Large intestine (tissue), 3 donors: ENCODE measurements around the gene NDUFA8. TPM values are rescaled to one million over a fixed set of nuclear protein-coding genes. Genes with fewer than 3 reads are reported as not detected.

Experiments
- DNase-seq, 2 donors: peaks; one replicate each; pipeline versions ENCODE4 v3.0.0 to v3.0.0-alpha.2; 2013
- H3K27ac ChIP-seq: one replicate; pipeline ENCODE4 v1.5.1; 2013; ENCODE audit warnings: low read length
- H3K27me3 ChIP-seq: 2 replicates; pipeline ENCODE4 v1.6.1; 2013; ENCODE audit warnings: low read length; ENCODE audit not compliant: control insufficient read depth, insufficient read depth
- H3K36me3 ChIP-seq: 2 replicates; pipeline ENCODE4 v1.6.1; 2013; ENCODE audit warnings: low read length; ENCODE audit not compliant: control insufficient read depth, insufficient read depth
- H3K4me1 ChIP-seq: one replicate; pipeline ENCODE4 v1.6.1; 2013; ENCODE audit warnings: low read length; ENCODE audit not compliant: control insufficient read depth, insufficient read depth
- H3K4me3 ChIP-seq: one replicate; pipeline ENCODE4 v1.5.1; 2013; ENCODE audit warnings: low read length
- H3K9me3 ChIP-seq: one replicate; pipeline ENCODE4 v1.6.1; 2013; ENCODE audit warnings: mild to moderate bottlenecking, low read depth, low read length, moderate library complexity; ENCODE audit not compliant: control insufficient read depth
- WGBS: methylation state at CpG from one replicate; pipeline ENCODE4 v1.1.5; 2013; ENCODE audit warnings: low lambda C conversion rate; ENCODE audit not compliant: insufficient coverage; 5-methylcytosine and 5-hydroxymethylcytosine counted together
- polyA plus RNA-seq: library from polyadenylated mRNA; unstranded; fragments of 120-200 nt; gene quantifications from one replicate; pipeline ENCODE4 v1.2.1, GENCODE V29; 2013

NDUFA8 gene
- polyA plus RNA-seq, 1 donor: 62.9 TPM

DNA sequence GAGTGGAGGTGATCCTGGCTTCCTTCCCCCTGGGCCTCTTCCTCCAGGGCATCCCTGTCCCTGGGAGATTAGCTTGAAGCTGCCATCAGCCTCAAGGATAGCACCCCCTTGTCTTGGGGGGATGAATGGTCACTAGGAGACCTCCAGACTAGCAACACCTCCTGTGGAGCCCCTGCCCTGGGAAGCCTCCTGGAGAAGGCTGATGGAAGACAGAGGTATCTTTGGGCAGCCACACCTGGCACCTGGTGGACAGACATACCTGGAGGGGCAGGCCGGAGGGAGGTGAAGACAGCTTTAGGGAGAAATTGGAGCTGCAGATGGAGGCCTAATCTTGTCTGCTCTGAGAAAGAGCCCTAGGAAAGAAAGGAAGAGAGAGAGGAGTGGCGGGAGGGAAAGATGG, 57.4 kb downstream of the NDUFA8 start:
- 90% methylated on average over 2 of the region's 2 CpGs for WGBS
- no peak for DNase-seq

GRCh38 chr9:122100756-122101155, 58.8 kb downstream of the NDUFA8 start:
- no peaks in the 10 kb centered on the region for H3K36me3 ChIP-seq
- no peak overlapping the region for H3K27ac ChIP-seq
- WGBS: no CpG with 5 or more reads among the region's 7 CpGs
- H3K9me3 ChIP-seq: no peaks in the 10 kb centered on the region
- DNase-seq: no peak
- H3K4me1 ChIP-seq: no peaks in the 10 kb centered on the region
- H3K27me3 ChIP-seq: peaks cover 5% of the 10 kb centered on the region
- H3K4me3 ChIP-seq: no peak overlapping the region

More for the DNA sequence above, 57.4 kb downstream of the NDUFA8 start:
- H3K4me3 ChIP-seq: no peak overlapping the region
- no peak overlapping the region for H3K27ac ChIP-seq
- H3K36me3 ChIP-seq: no peaks in the 10 kb centered on the region
- H3K27me3 ChIP-seq: peaks cover 5% of the 10 kb centered on the region
- no peaks in the 10 kb centered on the region for H3K9me3 ChIP-seq
- no peaks in the 10 kb centered on the region for H3K4me1 ChIP-seq

- peak; percentile 54 to 57 for DNase-seq
- no peaks in the 10 kb centered on the region for H3K9me3 ChIP-seq
- no peak overlapping the region for H3K27ac ChIP-seq
- no peak overlapping the region for H3K4me3 ChIP-seq
- WGBS: 0% methylated on average over 1 of the region's 16 CpGs
- H3K36me3 ChIP-seq: no peaks in the 10 kb centered on the region
- no peaks in the 10 kb centered on the region for H3K4me1 ChIP-seq
- peaks cover 5% of the 10 kb centered on the region for H3K27me3 ChIP-seq
Measured at GRCh38 chr9:122099271-122099869, 60.2 kb downstream of the NDUFA8 start.

- WGBS: 80% methylated on average over 1 of the region's 8 CpGs
- Histone ChIP-seq H3K4me3 (no peak overlapping the region), H3K36me3 (no peaks in the 10 kb centered on the region), H3K27ac (no peak overlapping the region), H3K27me3 (peaks cover 14% of the 10 kb centered on the region), H3K4me1 (peaks cover 4% of the 10 kb centered on the region), H3K9me3 (no peaks in the 10 kb centered on the region)
- no peak for DNase-seq
Measured at GRCh38 chr9:122097679-122098315, 61.8 kb downstream of the NDUFA8 start.

DNA sequence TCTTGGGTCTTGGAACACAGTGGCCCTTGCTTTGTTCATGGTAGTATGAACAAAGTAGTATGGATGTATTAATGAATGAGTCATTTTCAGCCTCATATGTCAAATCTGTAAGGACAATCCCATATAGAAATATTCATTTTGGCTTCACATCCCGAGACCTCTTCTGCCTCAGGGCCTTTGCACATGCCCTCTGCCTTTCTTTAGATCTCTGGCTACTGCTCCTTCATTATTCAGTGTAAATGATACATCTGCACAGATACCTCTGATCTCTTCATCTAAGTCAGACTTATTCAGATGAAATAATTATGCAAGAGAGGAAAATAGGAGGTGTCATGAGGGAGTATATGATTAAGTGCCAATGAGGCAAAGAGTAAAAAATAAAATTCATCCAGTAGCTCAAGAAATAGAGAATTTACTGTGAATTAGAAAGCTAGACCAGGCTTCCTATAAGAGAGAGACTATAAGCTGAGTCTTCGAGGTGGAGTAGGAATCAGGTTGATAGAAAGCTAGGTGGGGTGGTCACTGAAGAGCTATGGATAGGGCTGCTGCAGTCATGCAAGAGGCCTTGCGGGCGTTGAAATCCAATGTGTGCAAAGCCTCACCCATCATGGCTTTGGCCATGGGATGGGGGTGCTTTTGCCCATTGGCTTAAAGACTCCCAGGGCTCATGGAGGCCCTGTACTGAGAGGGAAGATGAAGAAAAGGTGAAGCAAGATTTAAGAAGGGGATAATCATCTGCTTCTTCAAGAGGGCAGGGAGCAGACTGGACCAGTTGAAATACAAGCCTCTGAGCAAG, 62.8 kb downstream of the NDUFA8 start:
- no peaks in the 10 kb centered on the region for H3K36me3 ChIP-seq
- H3K4me1 ChIP-seq: peaks cover 5% of the 10 kb centered on the region
- no CpG with 5 or more reads among the region's 4 CpGs for WGBS
- no peak overlapping the region for H3K27ac ChIP-seq
- H3K27me3 ChIP-seq: peaks cover 14% of the 10 kb centered on the region
- H3K4me3 ChIP-seq: no peak overlapping the region
- H3K9me3 ChIP-seq: no peaks in the 10 kb centered on the region
- DNase-seq: no peak

DNA sequence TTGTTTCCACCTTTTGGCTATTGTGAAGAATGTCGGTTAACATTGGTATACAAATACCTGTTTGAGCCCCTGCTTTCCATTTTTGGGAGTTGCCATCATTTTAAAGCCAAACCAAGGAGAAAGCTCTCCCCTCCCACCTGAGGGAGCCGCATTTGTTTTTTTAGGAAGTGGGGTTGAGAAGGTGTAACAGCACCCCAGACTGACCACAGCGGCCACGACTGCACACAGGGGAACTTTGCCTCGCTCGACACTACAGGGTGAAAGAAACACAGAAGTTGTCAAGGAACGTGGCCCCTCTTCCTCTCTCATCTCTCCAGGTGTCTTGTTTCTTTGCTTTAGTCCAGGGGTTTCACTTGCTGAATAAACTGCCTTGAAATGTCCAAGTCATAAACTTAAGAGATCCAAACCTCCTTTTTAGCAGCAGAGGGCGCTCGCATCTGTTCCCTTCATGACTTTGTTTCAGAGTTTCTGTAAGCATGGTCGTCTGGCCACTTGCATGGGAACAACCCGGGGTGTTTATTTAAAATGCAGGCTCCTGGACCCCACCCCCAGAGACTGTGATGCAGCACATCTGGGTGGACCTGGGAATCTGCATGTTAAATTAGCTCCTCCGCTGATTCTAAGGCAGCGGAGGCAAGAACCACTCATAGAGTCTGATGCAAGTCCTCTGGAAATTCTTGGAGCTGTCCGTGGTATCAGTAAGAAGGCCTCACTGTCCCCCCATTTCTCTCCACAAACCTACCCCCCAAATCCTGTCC, 64.4 kb downstream of the NDUFA8 start:
- no peaks in the 10 kb centered on the region for H3K9me3 ChIP-seq
- H3K4me1 ChIP-seq: peaks cover 12% of the 10 kb centered on the region
- no peak overlapping the region for H3K27ac ChIP-seq
- no peak overlapping the region for H3K4me3 ChIP-seq
- WGBS: 80% methylated on average over 1 of the region's 14 CpGs
- peaks cover 14% of the 10 kb centered on the region for H3K27me3 ChIP-seq
- peak; percentile 31 to 56 for DNase-seq
- no peaks in the 10 kb centered on the region for H3K36me3 ChIP-seq

Other genes starting within 250 kb of the NDUFA8 start
- gene TTLL11, start 66.5 kb downstream of the NDUFA8 start, polyA plus RNA-seq: 5.0 TPM
- gene MORN5, start 129 bp upstream of the NDUFA8 start, polyA plus RNA-seq: 2.2 TPM
- gene LHX6, start 69.2 kb upstream of the NDUFA8 start, polyA plus RNA-seq: 1.1 TPM
- gene RBM18, start 105.1 kb upstream of the NDUFA8 start, polyA plus RNA-seq: 16.2 TPM
- 59.7 TPM for gene MRRF, start 105.1 kb upstream of the NDUFA8 start, polyA plus RNA-seq
- 9.2 TPM for gene PTGS1, start 211.2 kb upstream of the NDUFA8 start, polyA plus RNA-seq